ENCODE measurements around the gene CHTF18.

GRCh38 chr16:807347-808084 lies 19.1 kb downstream of the CHTF18 start:
- TF ChIP-seq, protein P1, sequence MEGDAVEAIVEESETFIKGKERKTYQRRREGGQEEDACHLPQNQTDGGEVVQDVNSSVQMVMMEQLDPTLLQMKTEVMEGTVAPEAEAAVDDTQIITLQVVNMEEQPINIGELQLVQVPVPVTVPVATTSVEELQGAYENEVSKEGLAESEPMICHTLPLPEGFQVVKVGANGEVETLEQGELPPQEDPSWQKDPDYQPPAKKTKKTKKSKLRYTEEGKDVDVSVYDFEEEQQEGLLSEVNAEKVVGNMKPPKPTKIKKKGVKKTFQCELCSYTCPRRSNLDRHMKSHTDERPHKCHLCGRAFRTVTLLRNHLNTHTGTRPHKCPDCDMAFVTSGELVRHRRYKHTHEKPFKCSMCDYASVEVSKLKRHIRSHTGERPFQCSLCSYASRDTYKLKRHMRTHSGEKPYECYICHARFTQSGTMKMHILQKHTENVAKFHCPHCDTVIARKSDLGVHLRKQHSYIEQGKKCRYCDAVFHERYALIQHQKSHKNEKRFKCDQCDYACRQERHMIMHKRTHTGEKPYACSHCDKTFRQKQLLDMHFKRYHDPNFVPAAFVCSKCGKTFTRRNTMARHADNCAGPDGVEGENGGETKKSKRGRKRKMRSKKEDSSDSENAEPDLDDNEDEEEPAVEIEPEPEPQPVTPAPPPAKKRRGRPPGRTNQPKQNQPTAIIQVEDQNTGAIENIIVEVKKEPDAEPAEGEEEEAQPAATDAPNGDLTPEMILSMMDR (IDR thresholded peaks at IDR 0.05) = no peak
- peak; percentile 61 for TF ChIP-seq POLR2A (IDR thresholded peaks at IDR 0.05; ENCODE audit: low read depth)
- TF ChIP-seq EP300 (IDR thresholded peaks at IDR 0.05) = no peak
- TF ChIP-seq POLR2AphosphoS5 (IDR thresholded peaks at IDR 0.05) = peak; percentile 86 to 95
